Natural killer cell (primary cell): ENCODE results near the gene PDE11A. TPM values are rescaled to one million over a fixed set of nuclear protein-coding genes. Genes with fewer than 3 reads are reported as not detected.
"Not testable (repeated sequence)": the region's sequence is repeated elsewhere in the genome, so short reads cannot be mapped to it uniquely, and the experiment has no call there.

Experiments
- ATAC-seq, 3 donors: fragments of 150-1000 bp in 2 of 3; fragments of 200-7000 bp in 1 of 3; cut with Tn5 transposase; 1 replicate in 1 of 3; 2 replicates in 2 of 3; pipeline ENCODE4 v1.10.0; 2021; ENCODE audit warnings: mild to moderate bottlenecking in 2 of 3, moderate library complexity in 2 of 3
- DNase-seq, 2 donors: peaks; one replicate each; pipeline versions ENCODE4 v3.0.0 to v3.0.0-alpha.2; 2013 to 2021; ENCODE audit warnings: mixed read lengths in 1 of 2
- H3K27ac ChIP-seq: one replicate; pipeline ENCODE4 v1.5.1; 2013; ENCODE audit warnings: mild to moderate bottlenecking, low read length
- H3K27me3 ChIP-seq: one replicate; pipeline ENCODE4 v1.6.1; 2013; ENCODE audit warnings: low read length; ENCODE audit not compliant: control insufficient read depth, insufficient read depth
- H3K36me3 ChIP-seq: one replicate; pipeline ENCODE4 v1.6.1; 2013; ENCODE audit warnings: low read length; ENCODE audit not compliant: control insufficient read depth, insufficient read depth
- H3K4me1 ChIP-seq: one replicate; pipeline ENCODE4 v1.6.1; 2013; ENCODE audit warnings: low read length; ENCODE audit not compliant: control insufficient read depth, insufficient read depth
- H3K4me3 ChIP-seq: one replicate; pipeline ENCODE4 v1.5.1; 2013; ENCODE audit warnings: low read length
- H3K9me3 ChIP-seq: one replicate; pipeline ENCODE4 v1.6.1; 2013; ENCODE audit warnings: low read length; ENCODE audit not compliant: control insufficient read depth, insufficient read depth
- H3K27ac Mint-ChIP-seq, 2 donors: one replicate each; pipeline ENCODE4 v1.8.0; 2022; ENCODE audit warnings: mild to moderate bottlenecking in 2 of 2, mixed read lengths in 2 of 2, moderate library complexity in 1 of 2
- H3K27me3 Mint-ChIP-seq, 2 donors: one replicate each; pipeline ENCODE4 v1.8.0; 2022; ENCODE audit warnings: low read depth in 2 of 2, mixed read lengths in 2 of 2
- H3K36me3 Mint-ChIP-seq: one replicate; pipeline ENCODE4 v1.8.0; 2022; ENCODE audit warnings: mixed read lengths
- H3K4me1 Mint-ChIP-seq, 2 donors: one replicate each; pipeline ENCODE4 v1.8.0; 2022; ENCODE audit warnings: mixed read lengths in 2 of 2
- H3K4me3 Mint-ChIP-seq: one replicate; pipeline ENCODE4 v1.8.0; 2022; ENCODE audit warnings: mild to moderate bottlenecking, moderate library complexity, mixed read lengths
- H3K9me3 Mint-ChIP-seq, 2 donors: one replicate each; pipeline ENCODE4 v1.8.0; 2022; ENCODE audit warnings: mixed read lengths in 2 of 2
- WGBS: methylation state at CpG from one replicate; pipeline ENCODE4 v1.1.7; 2013; ENCODE audit warnings: missing lambda C conversion rate; ENCODE audit not compliant: insufficient coverage; 5-methylcytosine and 5-hydroxymethylcytosine counted together
- intact Hi-C: fragments of 100-400 bp; cut with micrococcal nuclease; formaldehyde crosslinking; loops from one replicate; pipeline ENCODE4 v1.14.2; 2022
- total RNA-seq, 4 donors: library from RNA; stranded (reverse); fragments of 120-200 nt in 1 of 4; gene quantifications; one replicate each; pipeline versions ENCODE4 v1.2.3 to v1.2.4, GENCODE V29; 2013 to 2022
- TF ChIP-seq, protein P1 (sequence below): fragments of 200-600 bp; IDR thresholded peaks from one replicate; pipeline ENCODE4 v1.8.0; 2022; ENCODE audit warnings: antibody characterized with exemption

Gene PDE11A
- total RNA-seq, 3 donors from 2014 or later (not counting 1 experiment from before 2014, with no cell fraction given), result not detected

DNA sequence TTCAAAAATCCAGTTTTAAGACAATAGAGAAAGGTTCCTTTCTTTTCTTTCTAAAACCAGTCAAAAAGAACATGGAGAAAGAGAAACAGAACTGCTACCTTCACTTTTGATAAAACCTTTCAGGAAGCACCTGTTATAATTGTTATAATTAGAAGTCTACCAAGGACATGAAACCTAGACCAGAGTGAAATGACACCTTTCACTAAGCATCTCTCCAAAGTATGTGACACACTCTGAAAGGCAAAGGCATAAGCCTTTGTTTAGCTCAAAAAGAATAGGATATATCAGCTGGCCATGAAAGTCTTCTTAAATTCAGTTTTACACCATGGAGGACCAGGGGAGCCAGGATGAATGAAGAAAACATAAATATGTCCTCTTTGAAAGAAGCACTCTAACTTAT is 20.9 kb upstream of the PDE11A start:
- H3K27ac Mint-ChIP-seq, result no peak overlapping the region
- H3K4me3 Mint-ChIP-seq, result no peak overlapping the region
- intact Hi-C loops, result no loop called here
- TF ChIP-seq, protein P1, sequence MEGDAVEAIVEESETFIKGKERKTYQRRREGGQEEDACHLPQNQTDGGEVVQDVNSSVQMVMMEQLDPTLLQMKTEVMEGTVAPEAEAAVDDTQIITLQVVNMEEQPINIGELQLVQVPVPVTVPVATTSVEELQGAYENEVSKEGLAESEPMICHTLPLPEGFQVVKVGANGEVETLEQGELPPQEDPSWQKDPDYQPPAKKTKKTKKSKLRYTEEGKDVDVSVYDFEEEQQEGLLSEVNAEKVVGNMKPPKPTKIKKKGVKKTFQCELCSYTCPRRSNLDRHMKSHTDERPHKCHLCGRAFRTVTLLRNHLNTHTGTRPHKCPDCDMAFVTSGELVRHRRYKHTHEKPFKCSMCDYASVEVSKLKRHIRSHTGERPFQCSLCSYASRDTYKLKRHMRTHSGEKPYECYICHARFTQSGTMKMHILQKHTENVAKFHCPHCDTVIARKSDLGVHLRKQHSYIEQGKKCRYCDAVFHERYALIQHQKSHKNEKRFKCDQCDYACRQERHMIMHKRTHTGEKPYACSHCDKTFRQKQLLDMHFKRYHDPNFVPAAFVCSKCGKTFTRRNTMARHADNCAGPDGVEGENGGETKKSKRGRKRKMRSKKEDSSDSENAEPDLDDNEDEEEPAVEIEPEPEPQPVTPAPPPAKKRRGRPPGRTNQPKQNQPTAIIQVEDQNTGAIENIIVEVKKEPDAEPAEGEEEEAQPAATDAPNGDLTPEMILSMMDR, result no peak
- no peaks in the 10 kb centered on the region for H3K36me3 Mint-ChIP-seq
- ATAC-seq, result no peak
- peaks cover 0 to 9% of the 10 kb centered on the region in 2 donors for H3K27me3 Mint-ChIP-seq
- Histone ChIP-seq H3K36me3 (no peaks in the 10 kb centered on the region), H3K4me3 (no peak overlapping the region), H3K27me3 (no peaks in the 10 kb centered on the region), H3K9me3 (no peaks in the 10 kb centered on the region), H3K27ac (no peak overlapping the region), H3K4me1 (no peaks in the 10 kb centered on the region)
- no peaks in the 10 kb centered on the region for H3K9me3 Mint-ChIP-seq
- no peaks in the 10 kb centered on the region for H3K4me1 Mint-ChIP-seq
- DNase-seq, result no peak

DNA sequence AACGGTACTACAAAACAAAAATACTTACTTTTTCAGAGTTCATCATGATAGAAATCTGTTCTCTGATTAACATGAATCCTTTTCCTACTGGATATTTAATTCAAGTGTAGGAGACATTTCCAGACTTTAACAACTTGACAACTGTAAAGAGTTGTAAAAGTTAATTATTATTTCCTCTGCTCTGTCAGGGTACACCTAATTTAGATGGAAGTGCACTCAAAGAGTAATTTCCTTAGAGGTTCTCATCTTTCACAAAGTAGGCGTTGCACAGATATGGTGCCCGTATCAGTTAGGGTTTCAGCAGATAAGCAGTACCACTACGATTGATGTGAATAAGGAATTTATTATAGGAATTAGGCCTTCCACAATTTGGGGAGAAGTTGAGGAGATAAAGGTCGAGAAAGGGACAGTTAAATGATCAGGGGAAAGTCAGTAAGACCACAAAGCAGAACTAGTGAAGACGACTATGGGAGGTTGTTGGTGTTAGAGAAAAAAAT is 16.2 kb upstream of the PDE11A start:
- Histone ChIP-seq H3K36me3 (no peaks in the 10 kb centered on the region), H3K27ac (no peak overlapping the region), H3K9me3 (no peaks in the 10 kb centered on the region), H3K4me1 (no peaks in the 10 kb centered on the region), H3K27me3 (no peaks in the 10 kb centered on the region), H3K4me3 (no peak overlapping the region)
- ATAC-seq (no peak), DNase-seq (no peak)
- TF ChIP-seq, protein P1, result no peak
- WGBS, result 75% methylated on average over 5 of the region's 6 CpGs
- Mint-ChIP-seq H3K27me3 (peaks cover 5 to 7% of the 10 kb centered on the region in 2 donors), H3K9me3 (no peaks in the 10 kb centered on the region), H3K4me1 (no peaks in the 10 kb centered on the region), H3K36me3 (no peaks in the 10 kb centered on the region), H3K4me3 (no peak overlapping the region), H3K27ac (no peak overlapping the region)
- intact Hi-C loops, result no loop called here

DNA sequence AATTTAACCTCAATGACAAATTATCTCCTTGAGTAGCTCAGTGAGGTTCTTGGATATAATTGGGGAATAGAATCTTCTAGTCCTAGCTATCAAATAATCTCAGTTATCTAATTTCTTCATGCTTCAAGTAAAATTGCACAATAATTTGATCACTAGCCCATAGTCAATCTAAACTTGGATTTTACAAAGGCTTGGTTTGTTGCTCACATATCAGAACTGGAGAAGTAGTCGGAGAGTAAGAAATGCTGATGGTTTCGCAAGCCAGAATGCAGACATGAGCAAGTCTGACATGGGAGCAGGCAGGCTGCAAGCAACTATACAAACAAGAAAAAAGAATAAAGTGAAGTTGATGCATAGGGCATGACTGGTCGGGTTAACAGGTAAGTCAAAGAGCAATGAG is 11.7 kb upstream of the PDE11A start:
- no peaks in the 10 kb centered on the region for H3K9me3 Mint-ChIP-seq
- DNase-seq, result no peak
- Histone ChIP-seq H3K9me3 (no peaks in the 10 kb centered on the region), H3K27me3 (no peaks in the 10 kb centered on the region), H3K36me3 (no peaks in the 10 kb centered on the region), H3K4me3 (no peak overlapping the region), H3K27ac (no peak overlapping the region), H3K4me1 (no peaks in the 10 kb centered on the region)
- no peaks in the 10 kb centered on the region for H3K4me1 Mint-ChIP-seq
- peaks cover 5 to 7% of the 10 kb centered on the region in 2 donors for H3K27me3 Mint-ChIP-seq
- intact Hi-C loops, result no loop called here
- no peaks in the 10 kb centered on the region for H3K36me3 Mint-ChIP-seq
- no peak overlapping the region for H3K27ac Mint-ChIP-seq
- no peak for ATAC-seq
- WGBS, result 94% methylated on average over 3 of the region's 3 CpGs
- TF ChIP-seq, protein P1, result no peak
- no peak overlapping the region for H3K4me3 Mint-ChIP-seq

DNA sequence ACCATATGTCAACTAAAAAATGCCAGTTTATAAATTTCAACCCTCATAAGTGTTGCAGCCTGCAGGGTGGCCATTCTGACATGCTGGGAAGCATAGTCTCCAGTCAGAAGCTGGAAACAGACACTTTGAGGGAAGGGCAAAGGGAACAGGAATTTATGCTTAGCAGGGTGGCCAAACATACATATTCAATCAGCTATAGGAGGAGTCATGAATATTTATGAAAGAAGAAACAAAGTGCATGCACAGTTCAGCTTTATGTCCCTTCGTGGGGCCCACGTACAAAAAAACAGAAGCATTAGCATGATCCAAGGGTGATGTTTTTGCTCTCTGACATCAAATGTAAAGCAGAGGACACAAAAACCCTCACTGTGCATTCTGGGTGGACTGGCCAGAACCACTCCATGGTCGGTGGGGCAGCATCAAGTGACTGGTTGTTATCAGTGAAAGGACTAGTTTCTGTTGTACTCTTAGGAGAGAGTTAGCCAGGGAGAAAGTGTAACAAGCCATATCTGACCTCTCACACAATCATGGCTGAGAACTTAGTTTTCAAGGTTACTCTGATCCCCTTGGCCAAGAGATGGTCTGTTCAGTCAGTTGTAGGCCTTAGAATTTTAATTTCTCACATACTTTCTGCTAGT is 9.9 kb upstream of the PDE11A start:
- no peaks in the 10 kb centered on the region for H3K9me3 ChIP-seq
- H3K36me3 Mint-ChIP-seq, result no peaks in the 10 kb centered on the region
- no peak overlapping the region for H3K27ac Mint-ChIP-seq
- H3K9me3 Mint-ChIP-seq, result no peaks in the 10 kb centered on the region
- H3K27me3 Mint-ChIP-seq, result peaks cover 11 to 14% of the 10 kb centered on the region in 2 donors
- H3K27me3 ChIP-seq, result no peaks in the 10 kb centered on the region
- H3K4me1 ChIP-seq, result no peaks in the 10 kb centered on the region
- H3K4me1 Mint-ChIP-seq, result no peaks in the 10 kb centered on the region
- H3K4me3 ChIP-seq, result no peak overlapping the region
- ATAC-seq (no peak), DNase-seq (no peak)
- TF ChIP-seq, protein P1, result no peak
- no peaks in the 10 kb centered on the region for H3K36me3 ChIP-seq
- no peak overlapping the region for H3K27ac ChIP-seq
- intact Hi-C loops, result no loop called here
- WGBS, result 91% methylated on average over 3 of the region's 3 CpGs
- H3K4me3 Mint-ChIP-seq, result no peak overlapping the region

- H3K27me3 ChIP-seq, H3K36me3 ChIP-seq, H3K36me3 Mint-ChIP-seq, H3K4me1 ChIP-seq, ATAC-seq, H3K27ac ChIP-seq, H3K9me3 Mint-ChIP-seq, H3K4me3 Mint-ChIP-seq, DNase-seq, intact Hi-C loops, H3K9me3 ChIP-seq, H3K4me3 ChIP-seq, H3K4me1 Mint-ChIP-seq, H3K27ac Mint-ChIP-seq: not testable (repeated sequence)
- 90% methylated on average over 1 of the region's 3 CpGs for WGBS
- peaks cover 18 to 23% of the 10 kb centered on the region in 2 donors for H3K27me3 Mint-ChIP-seq
Measured at GRCh38 chr2:178079279-178079678, 6.7 kb upstream of the PDE11A start.
